LHCN-M2 (cell line): Measurements from ENCODE around the gene COL4A1. TPM values are rescaled to one million over a fixed set of nuclear protein-coding genes. Genes with fewer than 3 reads are reported as not detected.
A peak's percentile ranks its signal among the peaks of the same experiment; 100 is the strongest.
"Not testable (repeated sequence)": the region's sequence is repeated elsewhere in the genome, so short reads cannot be mapped to it uniquely, and the experiment has no call there.

ENCODE experiments used
- DNase-seq: peaks from one replicate; pipeline ENCODE4 v3.0.0-alpha.2; 2012; ENCODE audit warnings: low read depth
- total RNA-seq: library from RNA; depleted of rRNA; stranded (reverse); fragments of >200 nt; gene quantifications from 2 replicates; pipeline ENCODE4 v1.2.3, GENCODE V29; 2014

COL4A1 gene
- total RNA-seq, 1 experiment from 2014 or later: 68.5 TPM

GRCh38 chr13:110324026-110324749 lies 17.2 kb upstream of the COL4A1 start:
- no peak for DNase-seq

GRCh38 chr13:110323172-110323891 lies 16.4 kb upstream of the COL4A1 start:
- DNase-seq: peak; percentile 86

DNA sequence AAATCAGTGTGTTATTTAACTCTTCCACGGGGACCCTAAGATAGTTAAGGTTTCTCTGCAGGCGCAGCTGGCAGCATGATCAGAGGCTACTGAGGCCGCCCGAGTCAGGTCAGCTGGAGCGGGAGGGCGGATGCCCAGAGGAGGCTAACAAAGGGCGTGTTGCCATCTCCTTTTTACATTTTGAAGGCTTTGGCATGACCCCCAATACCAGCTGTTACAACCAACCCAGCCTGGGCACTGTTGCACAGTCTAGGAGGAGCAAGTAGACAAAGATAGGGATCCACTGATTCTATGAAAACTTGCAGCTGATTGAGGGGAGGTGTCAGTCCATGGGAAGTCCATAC lies 15.8 kb upstream of the COL4A1 start:
- DNase-seq: no peak

DNA sequence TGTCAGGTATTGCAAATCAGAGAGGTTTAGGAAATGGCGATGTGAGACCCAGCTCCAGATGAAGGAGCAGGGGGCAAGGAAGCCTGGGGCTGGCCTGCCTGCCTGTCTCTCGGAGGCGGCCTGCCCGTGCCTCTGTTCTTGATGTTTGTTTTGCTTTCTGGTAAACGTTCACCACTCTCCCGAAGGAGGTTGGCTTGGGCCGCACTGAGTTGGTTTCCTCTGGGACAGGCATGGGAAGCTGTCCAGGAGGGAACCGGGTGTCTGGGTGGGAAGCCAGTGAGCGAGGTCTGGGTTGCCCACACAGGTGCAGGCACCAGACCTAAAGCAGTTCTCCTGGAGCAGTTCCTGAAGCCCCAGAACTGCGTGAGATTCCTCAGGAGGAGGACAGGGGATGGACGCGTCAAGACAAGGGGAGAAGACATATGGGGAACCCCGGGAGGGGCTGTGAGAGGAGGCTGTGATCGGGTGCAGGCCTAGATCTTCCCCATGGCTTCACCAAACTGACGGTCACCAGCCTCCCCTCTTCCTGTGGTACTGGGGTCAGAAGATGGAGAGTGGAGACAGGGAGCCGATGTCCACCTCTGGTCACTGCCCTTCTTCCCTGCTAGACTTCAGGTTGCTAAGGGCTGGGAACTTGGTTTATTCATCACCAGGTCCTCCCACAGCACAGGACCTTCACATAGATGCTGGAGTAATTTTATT lies 15.3 kb upstream of the COL4A1 start:
- no peak for DNase-seq

- not testable (repeated sequence) for DNase-seq
Observed at GRCh38 chr13:110321573-110321972, 14.6 kb upstream of the COL4A1 start.

DNA sequence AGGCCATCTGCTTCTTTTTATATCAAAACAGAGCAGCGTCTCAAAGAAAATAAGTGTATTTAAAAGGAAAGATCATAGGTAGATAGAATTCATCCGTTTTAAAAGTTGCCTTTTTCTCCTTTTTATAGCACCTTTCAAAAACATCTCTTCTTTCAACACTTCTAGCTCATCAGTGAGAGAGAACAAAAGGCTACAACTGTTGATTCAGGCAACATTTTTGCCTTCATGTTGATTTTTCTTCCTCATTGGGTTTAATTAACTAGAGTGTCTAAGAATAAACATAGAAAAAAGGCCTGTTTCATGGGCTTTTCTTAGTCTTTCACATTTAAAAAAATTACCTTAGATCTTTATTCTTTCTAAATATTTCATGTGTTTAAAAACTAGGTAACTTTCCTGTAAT lies 13.7 kb upstream of the COL4A1 start:
- DNase-seq: no peak

DNA sequence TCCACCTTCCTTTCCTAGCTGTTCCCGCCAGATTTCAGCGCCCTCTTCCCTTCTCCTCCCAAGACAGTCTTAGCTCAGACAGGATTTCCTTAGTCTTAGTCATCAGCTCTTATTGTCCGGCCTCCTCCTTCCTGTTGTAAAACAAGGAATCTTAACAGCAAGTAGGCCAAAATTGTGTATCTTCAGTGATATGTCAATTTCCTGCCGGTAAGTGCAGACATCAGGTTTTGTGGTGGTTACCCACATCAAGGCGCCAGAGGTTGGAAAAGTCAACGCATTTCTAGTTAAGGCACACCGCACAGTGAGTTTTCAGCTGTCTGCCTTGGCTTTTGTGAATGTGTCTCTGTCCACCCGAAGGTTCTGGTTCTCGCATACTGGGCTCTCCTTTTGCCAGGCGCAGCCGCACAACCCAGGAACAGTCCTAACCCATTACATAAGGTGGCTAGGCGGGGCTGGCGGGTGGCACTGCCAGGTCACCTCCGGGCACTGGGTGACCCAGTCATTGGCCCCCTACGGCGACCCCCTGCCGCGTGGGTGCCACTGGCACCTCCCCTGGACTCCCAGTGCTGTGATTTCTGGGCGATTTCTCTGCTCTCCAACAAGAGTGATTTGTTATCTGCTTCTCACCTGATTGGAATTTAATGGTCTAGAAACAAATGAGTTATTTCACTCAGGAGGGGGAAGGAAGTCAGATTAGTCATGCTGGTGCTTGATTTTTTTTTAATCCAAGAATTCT lies 13.0 kb upstream of the COL4A1 start:
- DNase-seq: peak; percentile 60

GRCh38 chr13:110319397-110319773 lies 12.4 kb upstream of the COL4A1 start:
- no peak for DNase-seq

- DNase-seq: no peak
Observed at GRCh38 chr13:110318920-110319319, 12.0 kb upstream of the COL4A1 start.

DNA sequence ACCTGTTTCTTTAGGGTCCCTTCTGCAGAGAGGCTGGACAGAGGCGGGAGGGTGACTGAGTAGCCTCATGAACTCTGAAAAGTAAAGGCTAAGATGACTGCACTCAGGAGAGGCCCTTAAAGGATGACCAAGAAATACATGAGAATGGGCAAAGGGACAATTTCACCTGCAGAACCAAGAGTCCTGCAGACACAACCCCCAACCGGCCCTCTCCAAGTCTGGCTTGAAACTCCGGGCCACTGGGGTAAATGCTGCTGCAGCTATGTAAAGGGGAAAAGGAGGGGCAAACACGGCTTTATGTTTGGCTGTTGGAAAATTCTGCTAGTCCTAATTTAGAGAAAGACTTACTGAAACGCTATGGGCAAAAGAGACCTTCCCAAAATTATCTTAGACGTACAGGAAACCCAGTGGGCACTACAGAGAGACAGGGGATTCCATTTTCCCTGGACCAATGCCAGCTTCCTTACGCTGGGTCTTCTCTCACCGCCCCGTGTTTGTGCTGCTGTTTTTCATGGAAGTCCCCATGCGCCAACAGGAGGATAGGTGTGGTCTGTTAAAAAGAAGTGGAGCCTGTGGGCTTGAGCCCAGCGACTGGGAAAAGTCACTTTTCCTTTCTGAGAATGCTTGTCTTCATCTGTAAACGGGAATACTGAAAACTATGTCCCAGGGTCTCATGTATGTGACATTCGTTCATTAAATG lies 10.7 kb upstream of the COL4A1 start:
- DNase-seq: no peak

- DNase-seq: no peak
Observed at GRCh38 chr13:110317093-110317492, 10.1 kb upstream of the COL4A1 start.

- DNase-seq: no peak
Observed at GRCh38 chr13:110316196-110316595, 9.2 kb upstream of the COL4A1 start.

- DNase-seq: no peak
Observed at GRCh38 chr13:110314516-110315245, 7.7 kb upstream of the COL4A1 start.

- not testable (repeated sequence) for DNase-seq
Observed at GRCh38 chr13:110313733-110314132, 6.8 kb upstream of the COL4A1 start.

- DNase-seq: not testable (repeated sequence)
Observed at GRCh38 chr13:110313261-110313660, 6.3 kb upstream of the COL4A1 start.

GRCh38 chr13:110312339-110313031 lies 5.5 kb upstream of the COL4A1 start:
- DNase-seq: peak; percentile 50

DNA sequence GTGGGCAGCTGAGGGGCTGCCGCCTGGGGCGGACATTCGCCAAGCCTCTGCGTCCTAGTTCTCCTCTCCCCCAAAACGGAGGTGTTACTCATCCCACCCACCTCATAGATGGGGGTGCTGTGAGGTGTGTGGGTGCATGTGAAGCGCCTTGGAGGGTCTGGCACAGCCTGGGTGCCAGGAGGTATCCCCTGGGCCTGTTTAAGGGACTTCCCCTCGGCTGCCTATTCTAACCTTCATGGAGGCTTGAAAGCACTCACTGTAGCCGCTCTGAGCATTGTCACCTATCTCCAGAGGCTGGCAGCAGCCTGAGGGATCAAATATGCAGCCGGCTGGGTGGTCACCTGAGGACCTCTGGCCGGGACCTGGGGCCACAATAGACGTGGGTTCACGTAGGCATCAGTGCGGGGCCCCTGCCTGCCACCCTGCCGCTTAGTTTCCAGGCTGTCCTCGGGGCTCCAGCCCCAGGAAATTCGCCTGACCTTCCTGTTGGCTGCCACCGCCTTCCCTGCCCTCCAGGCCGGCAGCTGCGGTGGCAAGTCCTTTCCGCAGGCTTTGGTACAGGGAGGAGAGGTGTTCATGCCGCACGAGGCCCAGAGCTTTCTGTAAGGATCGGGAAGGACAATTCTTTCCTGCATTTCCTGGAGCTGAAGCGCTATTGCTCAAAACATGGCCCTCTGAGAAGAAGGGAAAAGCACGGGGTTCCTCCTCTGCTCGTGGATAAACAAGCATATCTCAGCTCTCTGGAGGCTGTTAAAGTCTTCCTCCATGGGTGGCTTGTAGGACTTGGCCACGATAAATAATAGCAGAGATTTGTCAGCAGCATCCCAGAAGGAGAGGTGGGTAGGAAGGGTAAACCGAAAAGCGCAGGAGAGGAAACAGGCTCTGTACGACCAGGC lies 4.7 kb upstream of the COL4A1 start:
- no peak for DNase-seq

- DNase-seq: no peak
Observed at GRCh38 chr13:110310541-110311442, 3.8 kb upstream of the COL4A1 start.
